ENCODE measurements around the gene WDFY2.
"Not testable (repeated sequence)": the region's sequence is repeated elsewhere in the genome, so short reads cannot be mapped to it uniquely, and the experiment has no call there.

WDFY2 gene, protein sequence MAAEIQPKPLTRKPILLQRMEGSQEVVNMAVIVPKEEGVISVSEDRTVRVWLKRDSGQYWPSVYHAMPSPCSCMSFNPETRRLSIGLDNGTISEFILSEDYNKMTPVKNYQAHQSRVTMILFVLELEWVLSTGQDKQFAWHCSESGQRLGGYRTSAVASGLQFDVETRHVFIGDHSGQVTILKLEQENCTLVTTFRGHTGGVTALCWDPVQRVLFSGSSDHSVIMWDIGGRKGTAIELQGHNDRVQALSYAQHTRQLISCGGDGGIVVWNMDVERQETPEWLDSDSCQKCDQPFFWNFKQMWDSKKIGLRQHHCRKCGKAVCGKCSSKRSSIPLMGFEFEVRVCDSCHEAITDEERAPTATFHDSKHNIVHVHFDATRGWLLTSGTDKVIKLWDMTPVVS

DNA sequence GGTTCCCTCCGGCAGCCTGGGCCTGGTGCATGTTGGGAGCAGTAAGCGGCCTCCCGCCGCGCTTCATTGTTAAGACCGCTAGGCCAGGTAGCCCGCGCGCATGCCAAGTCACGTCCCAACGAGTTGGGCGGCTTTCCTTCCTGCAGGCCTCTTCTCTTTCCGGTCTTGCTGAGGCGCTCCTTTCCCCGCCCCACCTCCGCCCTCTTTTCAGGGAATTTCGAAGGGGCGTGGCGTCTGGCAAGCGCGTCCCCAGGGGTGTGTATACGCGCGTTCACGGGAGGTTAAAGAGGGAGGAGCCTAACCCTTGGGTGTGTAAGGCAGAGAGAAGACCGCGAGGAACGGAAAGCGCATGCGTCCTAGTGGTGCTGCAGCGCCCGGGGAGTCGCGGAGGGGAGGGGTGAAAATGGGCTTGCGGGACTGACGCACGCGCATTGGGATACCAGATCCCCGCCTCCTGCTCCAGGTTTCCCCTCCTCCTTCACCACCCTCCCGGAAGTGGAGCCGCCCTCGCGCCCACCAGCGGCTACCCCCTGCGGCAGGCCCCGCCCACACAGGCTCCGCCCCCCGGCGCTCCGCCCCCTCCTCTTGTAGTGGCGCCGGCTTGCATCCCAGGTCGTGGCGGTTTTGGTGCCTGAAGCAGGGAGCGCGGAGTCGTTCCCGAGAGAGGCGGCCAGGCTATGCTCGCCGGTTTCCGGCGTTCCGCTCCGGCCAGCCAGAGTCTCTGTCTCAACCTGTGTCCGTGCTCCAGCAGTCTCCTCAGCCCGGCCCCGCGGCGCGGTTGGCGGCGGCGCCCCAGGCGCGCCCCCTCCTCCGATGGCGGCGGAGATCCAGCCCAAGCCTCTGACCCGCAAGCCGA is at the start of gene WDFY2:
Gene WDFY2 (plus strand): TSS at position 588 of the 856 bp plus-strand sequence. CDS start 226 bp downstream, at position 814.
- in situ Hi-C loops (cut with MboI; ENCODE audit: low sequenced_read_pairs) = no loop called here

DNA sequence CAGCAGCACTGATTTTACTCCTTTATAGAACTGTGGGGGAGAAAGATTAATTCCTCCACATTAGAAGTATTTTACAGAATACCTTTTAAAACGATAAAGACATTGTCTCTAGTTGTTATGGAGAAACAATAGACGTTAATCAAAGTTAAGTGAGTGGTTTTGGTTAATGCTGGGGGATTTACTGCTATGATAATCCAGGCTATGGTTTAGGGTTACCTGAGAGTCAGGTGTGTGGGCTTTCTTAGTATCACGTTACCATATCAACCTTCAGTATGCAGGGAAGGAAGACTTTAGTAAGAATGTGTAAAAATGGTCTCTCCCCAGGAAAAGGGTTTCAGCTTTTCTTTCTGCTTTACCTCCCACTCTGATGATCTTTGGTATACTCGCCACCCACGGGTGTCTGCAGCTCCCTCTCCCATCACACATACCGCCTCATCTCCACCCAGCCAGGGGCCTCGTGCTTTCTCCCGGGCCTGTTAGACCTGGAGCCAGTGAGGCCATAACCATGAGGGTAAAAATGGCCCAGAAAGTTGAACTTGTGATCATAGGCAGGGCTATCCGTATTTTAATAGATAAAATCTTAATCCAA is 45.6 kb upstream of the WDFY2 start:
- in situ Hi-C loops (cut with MboI; ENCODE audit: low sequenced_read_pairs) = no loop called here

DNA sequence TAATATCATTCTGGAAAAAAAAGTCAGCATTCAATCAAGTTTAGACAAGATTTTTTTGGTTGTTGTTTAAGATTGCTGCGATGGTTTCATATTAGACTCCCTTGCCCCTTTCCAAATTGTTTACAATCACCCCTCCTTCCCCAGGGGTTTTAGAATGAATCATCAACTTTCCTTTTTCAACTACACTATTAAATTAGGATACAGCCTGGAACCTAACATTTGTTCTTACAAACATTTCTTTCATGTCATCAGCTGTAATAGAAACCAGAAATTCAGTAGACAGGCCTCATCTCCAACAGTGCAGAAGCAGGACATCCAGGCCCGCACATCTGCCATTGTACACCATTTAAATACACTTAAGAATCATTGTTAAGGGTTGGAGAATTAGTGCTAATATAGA is 44.4 kb upstream of the WDFY2 start:
- in situ Hi-C loops (cut with MboI; ENCODE audit: low sequenced_read_pairs) = no loop called here

DNA sequence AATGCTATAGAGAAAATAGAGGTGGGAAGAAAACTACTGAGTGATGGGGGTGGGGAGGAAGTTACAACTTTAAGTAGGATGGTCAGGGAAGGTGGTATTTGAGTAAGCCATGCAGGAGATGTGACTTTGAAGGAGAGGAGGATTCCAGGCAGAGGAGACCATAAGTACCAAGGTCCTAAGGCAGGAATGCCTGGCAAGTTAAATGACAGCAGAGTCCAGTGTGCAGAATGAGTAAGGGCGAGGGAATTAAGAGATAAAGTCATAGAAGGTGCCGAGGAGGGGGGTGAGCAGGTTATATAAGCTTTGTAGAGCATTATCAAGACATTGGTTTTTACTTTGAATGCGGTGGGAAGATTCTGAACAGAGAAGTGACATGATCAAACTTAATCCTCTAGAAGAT is 43.2 kb upstream of the WDFY2 start:
- in situ Hi-C loops (cut with MboI; ENCODE audit: low sequenced_read_pairs) = no loop called here

DNA sequence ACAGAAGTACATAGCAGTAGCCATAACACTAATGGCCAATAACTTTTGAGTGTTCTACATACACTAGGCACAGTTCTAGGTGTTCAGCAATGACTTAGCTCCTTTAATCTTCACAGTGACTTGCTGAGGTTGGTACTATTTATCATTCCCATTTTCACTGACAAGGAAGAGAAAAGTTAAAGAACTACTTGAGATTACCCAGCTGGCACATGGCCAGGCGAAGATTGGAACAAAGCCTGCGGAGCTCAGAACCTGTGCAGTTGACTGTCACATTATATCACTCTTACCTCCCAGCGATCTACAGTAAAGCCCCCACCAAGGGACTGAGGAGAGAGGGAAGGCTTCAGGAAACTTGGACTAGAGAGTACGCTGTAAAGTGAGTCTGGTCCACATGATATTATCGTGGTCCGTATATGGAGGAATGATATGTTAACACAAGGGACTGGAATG is 42.4 kb upstream of the WDFY2 start:
- in situ Hi-C loops (cut with MboI; ENCODE audit: low sequenced_read_pairs) = no loop called here

DNA sequence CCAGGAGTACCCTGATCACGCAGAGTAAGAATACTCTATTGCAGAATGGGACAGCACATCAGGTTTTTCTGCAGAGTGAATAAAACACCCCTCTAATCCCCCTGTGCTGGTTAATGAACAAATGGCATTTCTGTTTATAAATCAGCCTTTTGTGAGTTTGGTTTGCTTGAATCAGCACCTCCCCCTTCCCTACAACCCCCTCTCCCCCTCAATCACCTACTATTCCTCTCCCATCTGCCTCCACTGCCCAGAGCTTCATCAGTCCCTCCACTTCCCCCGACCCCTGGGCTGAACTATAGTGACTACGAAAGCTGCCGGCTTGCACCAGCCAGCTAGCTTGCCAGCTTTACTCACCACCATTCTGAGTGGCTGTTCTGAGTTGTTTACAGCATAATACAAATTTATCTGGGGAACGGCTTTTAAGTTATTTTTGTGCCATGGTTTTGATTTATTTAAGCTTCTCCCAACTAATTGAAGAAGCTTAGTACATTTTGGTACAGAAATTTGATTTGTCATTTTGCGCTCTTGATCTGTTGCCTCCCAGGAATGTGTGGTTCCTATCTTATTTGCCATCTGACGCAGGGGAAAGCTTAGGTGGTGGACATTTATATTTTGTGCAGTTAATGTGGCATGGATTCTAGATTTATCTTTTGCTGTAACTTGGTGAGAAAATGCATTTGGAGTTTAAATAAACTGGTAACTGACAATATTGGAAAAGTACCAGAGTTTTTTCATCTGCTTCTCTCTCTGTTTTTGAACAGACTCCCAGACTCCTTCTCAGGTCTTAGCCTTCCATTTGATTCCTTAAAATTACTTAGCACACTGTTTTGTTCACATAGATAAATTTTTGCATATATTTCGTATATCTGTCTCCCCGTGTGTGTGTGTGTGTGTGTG is 41.7 kb upstream of the WDFY2 start:
- in situ Hi-C loops (cut with MboI; ENCODE audit: low sequenced_read_pairs) = no loop called here

DNA sequence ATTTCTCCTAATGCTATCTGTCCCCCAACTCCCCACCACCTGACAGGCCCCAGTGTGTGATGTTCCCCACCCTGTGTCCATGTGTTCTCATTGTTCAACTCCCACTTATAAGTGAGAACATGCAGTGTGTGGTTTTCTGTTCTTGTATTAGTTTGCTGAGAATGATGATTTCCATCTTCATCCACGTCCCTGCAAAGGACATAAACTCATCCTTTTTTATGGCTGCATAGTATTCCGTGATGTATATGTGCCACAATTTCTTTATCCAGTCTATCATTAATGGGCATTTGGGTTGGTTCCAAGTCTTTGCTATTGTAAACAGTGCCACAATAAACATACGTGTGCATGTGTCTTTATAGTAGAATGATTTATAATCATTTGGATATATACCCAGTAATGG is 38.8 kb upstream of the WDFY2 start:
- in situ Hi-C loops (cut with MboI; ENCODE audit: low sequenced_read_pairs) = not testable (repeated sequence)

DNA sequence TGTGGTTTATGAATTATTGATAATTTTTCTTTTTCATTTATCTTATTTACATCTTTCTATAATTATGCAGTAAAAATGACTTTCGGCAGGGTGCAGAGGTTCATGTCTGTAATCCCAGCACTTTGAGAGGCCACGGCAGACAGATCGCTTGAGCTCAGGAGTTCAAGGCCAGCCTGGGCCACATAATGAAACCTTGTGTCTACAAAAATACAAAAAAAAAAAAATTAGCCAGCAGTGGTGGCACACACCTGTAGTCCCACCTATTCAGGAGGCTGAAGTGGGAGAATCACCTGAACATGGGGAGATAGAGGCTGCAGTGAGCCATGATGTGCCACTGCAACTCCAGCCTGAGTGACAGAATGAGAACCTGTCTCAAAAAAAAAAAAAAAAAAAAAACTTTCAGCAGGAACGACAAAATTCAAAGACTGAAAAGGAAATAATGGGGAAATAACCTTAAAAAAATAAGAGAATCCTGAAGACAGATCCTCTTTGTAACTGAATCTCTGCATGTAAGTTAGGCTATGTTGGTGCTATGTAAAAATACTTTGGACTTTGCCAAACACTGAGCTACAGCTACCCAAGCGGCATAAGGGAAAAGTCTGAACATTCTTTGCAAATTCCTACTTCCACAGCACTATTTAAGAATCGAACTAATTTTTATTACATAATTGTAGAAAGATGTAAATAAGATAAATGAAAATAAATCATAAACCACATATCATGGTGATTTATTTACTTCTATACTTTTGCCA is 36.7 kb upstream of the WDFY2 start:
- in situ Hi-C loops (cut with MboI; ENCODE audit: low sequenced_read_pairs) = no loop called here

DNA sequence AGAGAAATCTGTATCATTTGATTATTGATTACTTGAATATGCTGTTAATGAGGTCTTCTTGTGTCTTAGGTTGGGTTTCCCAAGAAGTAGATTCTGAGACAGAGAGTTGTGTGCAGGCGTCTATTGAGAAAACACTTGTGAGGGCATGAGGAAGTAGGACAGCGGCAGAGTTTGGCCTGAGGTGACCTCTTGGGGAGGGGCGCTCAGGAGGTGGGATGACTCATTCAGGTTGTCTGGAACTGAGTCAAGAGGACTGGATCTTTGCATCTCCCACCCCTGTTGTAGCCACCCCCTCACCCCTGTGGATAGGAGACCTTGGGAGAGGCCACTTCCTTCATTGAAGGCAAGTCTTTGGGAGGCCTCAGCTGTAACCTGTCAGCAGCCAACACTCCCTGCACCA is 35.2 kb upstream of the WDFY2 start:
- in situ Hi-C loops (cut with MboI; ENCODE audit: low sequenced_read_pairs) = no loop called here

DNA sequence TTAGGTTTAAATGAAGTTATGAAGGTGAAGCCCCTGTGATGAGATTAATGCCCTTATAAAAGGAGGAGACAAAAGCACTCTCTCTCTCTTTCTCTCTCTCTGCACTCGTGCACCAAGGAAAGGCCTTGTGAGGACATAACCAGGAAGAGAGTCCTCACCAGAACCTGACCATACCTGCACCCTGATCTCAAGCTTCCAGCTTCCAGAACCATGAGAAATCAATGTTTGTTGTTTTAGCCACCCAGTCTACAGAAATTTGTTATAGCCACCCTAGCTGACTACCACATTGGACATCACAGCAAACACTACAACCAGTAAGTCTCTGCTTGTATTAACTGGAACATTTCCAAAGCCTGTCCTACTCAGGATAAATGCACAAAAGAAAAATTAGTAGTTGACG is 34.7 kb upstream of the WDFY2 start:
- in situ Hi-C loops (cut with MboI; ENCODE audit: low sequenced_read_pairs) = no loop called here

DNA sequence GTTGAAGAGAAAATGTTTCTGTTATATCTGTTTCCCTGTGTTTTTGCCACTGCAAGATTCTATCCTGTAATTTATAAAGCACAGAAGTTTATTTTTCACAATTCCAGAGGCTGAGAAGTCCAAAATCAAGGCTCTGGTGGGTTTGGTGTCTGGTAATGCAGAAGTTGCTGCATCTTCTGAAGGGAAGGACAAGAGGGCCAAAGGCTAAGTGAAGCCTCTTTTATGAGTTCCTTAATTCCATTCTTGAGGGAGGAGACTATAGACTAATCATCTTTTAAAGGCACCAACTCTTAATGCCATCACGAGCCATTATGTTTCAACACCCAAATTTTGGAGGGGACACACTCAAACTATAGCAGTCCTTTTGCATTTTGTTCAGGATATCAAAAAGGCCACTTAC is 34.1 kb upstream of the WDFY2 start:
- in situ Hi-C loops (cut with MboI; ENCODE audit: low sequenced_read_pairs) = no loop called here

DNA sequence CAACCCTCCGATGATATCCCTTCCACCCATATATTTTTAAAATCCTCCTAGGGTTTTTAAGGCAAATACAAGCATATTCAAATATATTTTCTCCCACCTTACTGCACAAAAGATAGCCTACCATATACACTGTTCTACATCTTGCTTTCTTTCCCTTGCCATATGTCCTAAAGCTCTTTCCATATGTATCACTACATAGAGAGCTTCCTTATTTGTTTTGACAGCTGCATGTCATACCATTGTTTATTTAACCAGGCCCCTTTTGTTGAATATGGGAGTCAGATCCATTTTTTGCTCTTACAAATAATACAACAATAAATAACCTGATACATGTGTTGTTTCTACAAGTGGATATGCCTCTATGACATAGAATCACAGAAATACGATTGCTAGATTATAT is 32.8 kb upstream of the WDFY2 start:
- in situ Hi-C loops (cut with MboI; ENCODE audit: low sequenced_read_pairs) = no loop called here

DNA sequence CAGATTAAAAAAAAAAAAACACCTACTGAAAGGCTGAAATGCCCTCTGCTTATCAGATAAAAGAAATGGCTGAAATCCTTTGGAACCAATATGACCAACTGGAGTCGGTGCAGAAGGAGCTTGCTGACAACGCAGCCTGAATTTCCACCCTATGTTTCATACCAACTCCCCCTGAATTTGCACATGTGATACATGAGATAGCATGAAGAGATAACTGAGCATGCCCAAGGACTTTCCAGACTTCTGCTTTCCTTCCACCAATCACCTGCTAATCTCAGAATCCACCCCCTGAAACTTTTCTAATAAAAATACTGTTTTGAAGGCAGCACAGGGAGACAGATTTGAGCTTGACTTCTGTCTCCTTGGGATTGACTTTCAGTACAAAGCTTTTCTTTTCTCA is 32.2 kb upstream of the WDFY2 start:
- in situ Hi-C loops (cut with MboI; ENCODE audit: low sequenced_read_pairs) = no loop called here

DNA sequence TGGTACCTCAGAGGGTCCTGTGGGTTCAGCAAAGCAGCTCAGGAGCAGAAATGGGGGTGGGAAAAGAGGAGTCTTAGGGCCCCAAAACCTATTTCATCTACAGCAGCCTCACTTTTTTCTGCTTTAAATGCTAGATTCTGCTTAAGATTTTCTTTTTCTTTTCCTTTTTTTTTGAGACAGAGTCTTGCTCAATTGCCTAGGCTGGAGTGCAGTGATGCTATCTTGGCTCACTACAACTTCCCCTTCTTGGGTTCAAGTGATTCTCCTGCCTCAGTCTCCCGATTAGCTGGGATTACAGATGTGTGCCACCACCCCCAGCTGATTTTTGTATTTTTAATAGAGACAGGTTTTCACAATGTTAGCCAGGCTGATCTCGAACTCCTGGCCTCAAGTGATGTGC is 30.7 kb upstream of the WDFY2 start:
- in situ Hi-C loops (cut with MboI; ENCODE audit: low sequenced_read_pairs) = no loop called here

DNA sequence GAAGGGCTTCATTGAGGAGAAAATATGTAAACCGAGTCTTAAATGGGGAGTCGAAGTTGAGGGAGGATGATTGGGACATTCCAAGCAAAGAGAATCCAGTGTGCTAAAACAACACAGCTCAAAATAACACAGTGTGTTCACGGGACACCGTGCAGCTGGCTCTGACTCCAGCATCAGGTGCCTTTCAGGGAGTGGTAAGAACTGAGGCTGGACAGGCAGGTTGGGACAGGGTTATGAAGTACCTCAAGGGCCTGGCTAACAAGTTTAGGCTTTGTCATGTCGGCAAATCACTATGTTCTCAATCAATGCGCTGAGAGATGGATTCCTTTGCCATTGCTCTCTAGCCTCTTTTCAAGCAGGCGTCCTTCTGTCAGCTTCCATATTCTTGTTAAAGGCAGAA is 27.5 kb upstream of the WDFY2 start:
- in situ Hi-C loops (cut with MboI; ENCODE audit: low sequenced_read_pairs) = no loop called here

DNA sequence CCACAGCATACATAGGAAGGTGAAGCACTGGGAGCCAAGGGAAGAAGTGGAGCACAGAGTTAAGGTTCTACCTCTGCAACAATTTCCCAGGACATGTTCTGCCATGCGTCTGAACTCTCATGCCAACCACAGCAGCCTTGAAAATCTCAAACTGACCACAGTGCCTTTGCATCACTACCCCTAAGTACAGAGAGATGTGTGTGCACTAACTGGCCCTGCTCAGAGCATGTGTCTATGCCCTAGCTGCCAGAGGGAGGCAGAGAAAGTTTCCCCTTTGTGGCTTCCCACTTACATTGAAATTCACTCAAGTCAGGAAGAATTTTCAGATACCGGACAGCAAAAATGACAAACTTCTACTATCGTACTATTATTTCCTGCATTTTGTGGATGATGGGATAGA is 26.8 kb upstream of the WDFY2 start:
- in situ Hi-C loops (cut with MboI; ENCODE audit: low sequenced_read_pairs) = no loop called here

DNA sequence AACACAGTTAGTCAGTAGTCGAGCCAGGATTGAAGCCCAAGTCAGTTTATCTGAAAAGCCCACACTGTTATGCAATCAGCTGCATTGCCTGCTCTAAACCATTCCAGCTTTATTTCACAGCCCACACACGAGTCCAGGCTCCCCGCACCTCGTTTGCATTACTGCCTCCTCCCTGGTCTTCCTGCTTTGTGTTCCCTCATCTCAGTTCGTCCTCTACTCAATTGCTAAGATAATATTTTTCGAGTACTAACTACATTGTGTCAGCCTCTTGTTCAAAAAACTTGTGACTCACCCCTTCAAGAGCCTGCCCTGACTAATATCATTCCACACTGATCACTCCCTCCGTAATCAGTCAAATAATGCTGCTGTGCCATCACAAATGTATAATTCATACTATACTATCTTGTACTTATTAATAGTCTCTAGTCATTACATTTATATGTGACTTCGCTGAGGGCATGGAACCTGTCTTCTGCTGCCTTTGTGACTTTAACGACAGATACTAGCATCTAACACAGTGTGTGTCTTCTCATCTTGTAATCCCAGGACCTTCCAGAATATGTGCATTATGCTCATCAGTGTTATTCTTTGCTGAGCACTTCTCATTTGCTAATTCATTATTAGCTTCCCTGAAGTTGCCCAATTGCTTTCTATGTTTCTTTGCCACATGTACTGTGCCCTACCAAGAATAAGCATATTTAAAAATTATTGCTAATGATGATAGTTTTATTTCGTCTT is 26.2 kb upstream of the WDFY2 start:
- in situ Hi-C loops (cut with MboI; ENCODE audit: low sequenced_read_pairs) = no loop called here

DNA sequence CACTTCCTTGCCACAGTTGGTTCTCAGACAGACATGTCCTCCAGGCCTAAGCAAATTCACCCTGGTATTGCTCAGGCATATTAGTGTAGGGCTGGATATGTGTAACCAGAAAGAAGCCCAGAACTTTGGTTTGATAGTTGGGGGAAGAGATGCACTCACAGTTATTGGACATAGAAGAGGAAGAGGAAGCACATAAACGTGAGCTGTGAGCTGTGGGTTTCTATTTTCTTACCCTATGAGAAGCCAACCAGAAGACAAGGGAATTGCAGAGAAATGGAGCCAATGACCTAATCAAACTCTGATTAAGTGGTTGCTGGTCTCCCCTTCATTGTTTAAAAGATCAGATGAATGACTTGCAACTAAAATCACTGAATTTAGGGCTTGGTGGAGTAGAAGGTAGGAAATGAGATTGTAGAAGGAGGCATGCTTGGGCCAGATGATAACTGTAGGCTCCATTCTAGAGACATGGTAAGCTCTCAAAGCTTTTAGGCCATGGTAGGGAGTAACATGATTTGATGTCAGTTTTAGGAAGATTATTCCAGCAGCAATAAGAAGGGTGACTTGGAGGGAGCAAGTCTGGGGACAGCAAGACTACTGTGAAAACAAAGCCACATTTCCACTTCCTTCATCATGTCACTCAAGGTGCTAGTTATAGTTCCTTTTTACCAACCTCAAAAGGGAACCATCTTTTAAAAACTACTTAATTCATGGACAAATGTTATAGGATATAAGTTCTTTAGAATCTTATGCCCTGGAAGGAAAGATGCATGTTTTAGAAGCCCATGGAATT is 24.1 kb upstream of the WDFY2 start:
- in situ Hi-C loops (cut with MboI; ENCODE audit: low sequenced_read_pairs) = no loop called here

Measured in hTERT RPE-1 (cell line).